ENCODE results near the gene CD44.

CD44 gene

GRCh38 chr11:35236667-35237003, 97.7 kb downstream of the CD44 start:
- POLR2A ChIA-PET: no interaction called here
- CTCF ChIA-PET: interaction anchor here (1.0 to 8.5 kb wide), 12 partner anchors 10 to 311 kb away, joined by 3 to 47 read pairs (median 4); no protein-coding TSS in a partner anchor
- no peak for DNase-seq (ENCODE audit: extremely low spot score)
- TF ChIP-seq CTCF (IDR thresholded peaks at IDR 0.05; ENCODE audit: control extremely low read depth, extremely low read depth, low read depth, missing control alignments): no peak

GRCh38 chr11:35237351-35237750, 98.4 kb downstream of the CD44 start:
- ChIA-PET POLR2A (no interaction called here), CTCF (interaction anchor here (0.7 to 8.5 kb wide), 34 partner anchors 8 to 397 kb away, joined by 3 to 47 read pairs (median 4); no protein-coding TSS in a partner anchor)
- DNase-seq (ENCODE audit: extremely low spot score): no peak
- TF ChIP-seq CTCF (IDR thresholded peaks at IDR 0.05; ENCODE audit: control extremely low read depth, extremely low read depth, low read depth, missing control alignments): no peak

- CTCF ChIA-PET: interaction anchor here (0.7 to 8.5 kb wide), 36 partner anchors 8 to 398 kb away, joined by 3 to 47 read pairs (median 4); no protein-coding TSS in a partner anchor
- DNase-seq (ENCODE audit: extremely low spot score): peak; percentile 34
- peak; percentile 52 for TF ChIP-seq CTCF (IDR thresholded peaks at IDR 0.05; ENCODE audit: control extremely low read depth, extremely low read depth, low read depth, missing control alignments)
- POLR2A ChIA-PET: no interaction called here
These were observed 99.1 kb downstream of the CD44 start for GRCh38 chr11:35237860-35238715.

GRCh38 chr11:35238882-35239281, 99.9 kb downstream of the CD44 start:
- ChIA-PET POLR2A (no interaction called here), CTCF (interaction anchor here (0.7 to 8.5 kb wide), 15 partner anchors 8 to 313 kb away, joined by 3 to 47 read pairs (median 4); no protein-coding TSS in a partner anchor)
- no peak for DNase-seq (ENCODE audit: extremely low spot score)
- no peak for TF ChIP-seq CTCF (IDR thresholded peaks at IDR 0.05; ENCODE audit: control extremely low read depth, extremely low read depth, low read depth, missing control alignments)

GRCh38 chr11:35239471-35240075, 100.6 kb downstream of the CD44 start:
- POLR2A ChIA-PET: no interaction called here
- TF ChIP-seq CTCF (IDR thresholded peaks at IDR 0.05; ENCODE audit: control extremely low read depth, extremely low read depth, low read depth, missing control alignments): no peak
- DNase-seq (ENCODE audit: extremely low spot score): no peak
- CTCF ChIA-PET: interaction anchor here (0.7 to 8.5 kb wide), 16 partner anchors 8 to 314 kb away, joined by 3 to 47 read pairs (median 4); no protein-coding TSS in a partner anchor

- ChIA-PET POLR2A (interaction anchor here (1.0 kb wide), 1 partner anchor 141 kb away, joined by 6 read pairs; no protein-coding TSS in a partner anchor), CTCF (interaction anchor here (0.9 to 8.5 kb wide), 5 partner anchors 8 to 237 kb away, joined by 3 to 47 read pairs (median 5); no protein-coding TSS in a partner anchor)
- DNase-seq (ENCODE audit: extremely low spot score): no peak
- TF ChIP-seq CTCF (IDR thresholded peaks at IDR 0.05; ENCODE audit: control extremely low read depth, extremely low read depth, low read depth, missing control alignments): no peak
These were observed 102.1 kb downstream of the CD44 start for GRCh38 chr11:35241083-35241482.

Measured in GM10248 (cell line).